Thyroid gland (tissue), 4 donors: ENCODE measurements around the gene RELA. TPM values are rescaled to one million over a fixed set of nuclear protein-coding genes. Genes with fewer than 3 reads are reported as not detected.

Source experiments
- DNase-seq, 2 donors: peaks; one replicate each; pipeline ENCODE4 v3.0.0-alpha.2; 2019
- H3K27ac ChIP-seq, 3 donors: fragments of 200-600 bp; sonication (generic); 1 replicate in 2 of 3; 2 replicates in 1 of 3; pipeline ENCODE4 v1.5.1; 2016 to 2019; ENCODE audit warnings: mild to moderate bottlenecking in 1 of 3, moderate library complexity in 1 of 3
- H3K27me3 ChIP-seq: fragments of 200-600 bp; sonication (generic); one replicate; pipeline ENCODE4 v1.5.1; 2019
- H3K36me3 ChIP-seq, 2 donors: fragments of 200-600 bp; sonication (generic); one replicate each; pipeline ENCODE4 v1.5.1; 2016 to 2019
- H3K4me1 ChIP-seq, 2 donors: fragments of 200-600 bp; sonication (generic); one replicate each; pipeline ENCODE4 v1.5.1; 2017 to 2019
- H3K4me3 ChIP-seq, 3 donors: fragments of 200-600 bp; sonication (generic); replicated peaks in 1 of 3; 1 replicate in 2 of 3; 2 replicates in 1 of 3; pipeline ENCODE4 v1.5.1; 2016; ENCODE audit warnings: mild to moderate bottlenecking in 1 of 3
- H3K9me3 ChIP-seq: fragments of 200-600 bp; sonication (generic); one replicate; pipeline ENCODE4 v1.5.1; 2017
- POLR2A ChIP-seq, 2 donors: fragments of 450-650 bp; IDR thresholded peaks; one replicate each; pipeline ENCODE4 v1.6.1; 2017; ENCODE audit warnings: antibody characterized with exemption in 2 of 2, mild to moderate bottlenecking in 2 of 2, moderate library complexity in 1 of 2
- WGBS, 2 donors: methylation state at CpG; one replicate each; pipeline ENCODE4 v1.1.5; 2017; 5-methylcytosine and 5-hydroxymethylcytosine counted together
- intact Hi-C: fragments of 100-400 bp; cut with DNase I; formaldehyde crosslinking; loops from one replicate; pipeline ENCODE4 v1.15.1; 2023
- total RNA-seq, 4 donors: library from RNA; depleted of rRNA; stranded (reverse); fragments of >200 nt; gene quantifications; one replicate each; pipeline ENCODE4 v1.2.3, GENCODE V29; 2016
- TF ChIP-seq, protein P1 (sequence below), 6 experiments: fragments of 200-600 bp in 3 of 6; fragments of 450-650 bp in 3 of 6; sonication (generic) in 3 of 6; IDR thresholded peaks; one replicate each; pipeline ENCODE4 v1.5.1; 2016 to 2019; ENCODE audit warnings: antibody characterized with exemption in 6 of 6, mild to moderate bottlenecking in 2 of 6, inconsistent platforms in 1 of 6, moderate library complexity in 1 of 6

Gene RELA
- total RNA-seq, 4 donors from 2014 or later: 40.3 to 55.8 (median 48.7) TPM

DNA sequence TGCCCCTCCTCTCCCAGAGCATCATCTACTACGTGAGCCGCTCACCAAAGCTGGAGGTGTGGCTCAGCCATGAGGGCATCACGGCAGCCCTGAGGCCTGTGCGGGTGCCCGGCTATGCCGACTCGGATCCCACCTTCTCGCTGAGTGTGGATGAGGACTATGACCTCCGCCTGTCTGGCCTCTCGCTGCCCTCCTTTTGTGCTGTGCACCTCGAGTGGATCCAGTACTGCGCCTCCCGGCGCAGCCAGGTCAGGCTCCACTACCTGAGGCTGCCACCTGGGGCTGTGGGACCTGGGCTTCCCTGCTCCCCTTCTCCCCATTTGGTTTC lies 28.6 kb downstream of the RELA start:
- Histone ChIP-seq H3K36me3 (peaks cover 51 to 59% of the 10 kb centered on the region in 2 donors), H3K27me3 (no peaks in the 10 kb centered on the region), H3K4me3 (no peak overlapping the region), H3K27ac (no peak overlapping the region), H3K4me1 (peaks cover 4 to 19% of the 10 kb centered on the region in 2 donors), H3K9me3 (no peaks in the 10 kb centered on the region)
- no peak for DNase-seq
- no peak for TF ChIP-seq POLR2A (IDR thresholded peaks at IDR 0.05)
- intact Hi-C loops: no loop called here
- WGBS, 2 donors: 91 to 98% methylated on average over 8 to 14 of the region's 14 CpGs

DNA sequence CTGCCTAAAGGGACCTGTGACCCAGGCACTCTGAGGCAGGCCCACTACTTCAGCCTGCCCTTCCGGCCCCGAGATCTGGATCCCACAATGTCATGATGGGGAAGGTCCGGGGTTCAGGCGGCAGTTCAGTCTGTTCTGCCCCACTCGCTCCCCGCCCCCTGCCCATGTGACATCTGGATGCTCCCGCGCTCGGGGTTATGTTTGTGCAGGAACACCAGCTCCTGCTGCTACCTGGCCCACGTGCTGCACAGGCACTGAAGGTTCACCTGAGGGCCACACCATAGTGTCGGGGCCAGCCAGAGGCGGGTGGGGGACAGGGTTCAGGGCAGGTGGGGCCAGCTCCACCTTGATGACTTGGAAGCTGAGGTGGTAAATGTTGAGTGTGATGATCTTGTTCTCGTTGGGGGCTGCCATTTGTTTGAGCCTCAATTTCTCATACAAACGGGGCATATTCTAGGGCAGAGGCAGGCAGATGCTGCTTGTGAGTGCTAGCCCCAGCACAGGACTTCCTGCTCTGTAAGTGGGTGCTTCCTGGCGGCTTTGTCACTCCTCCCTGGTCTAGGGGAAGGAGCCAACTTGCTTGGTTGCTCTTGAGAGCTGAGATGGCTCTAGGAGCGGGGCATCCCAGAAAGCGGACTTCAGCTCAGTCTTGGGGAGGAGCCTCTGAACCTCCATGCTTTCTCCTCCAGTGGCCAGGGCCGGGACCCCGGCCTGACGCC lies 29.2 kb downstream of the RELA start:
- Histone ChIP-seq H3K4me1 (peaks cover 4 to 14% of the 10 kb centered on the region in 2 donors), H3K4me3 (no peak overlapping the region), H3K9me3 (no peaks in the 10 kb centered on the region), H3K36me3 (peaks cover 56 to 65% of the 10 kb centered on the region in 2 donors), H3K27me3 (no peaks in the 10 kb centered on the region), H3K27ac (no peak overlapping the region)
- no peak for TF ChIP-seq POLR2A (IDR thresholded peaks at IDR 0.05)
- TF ChIP-seq, protein P1, sequence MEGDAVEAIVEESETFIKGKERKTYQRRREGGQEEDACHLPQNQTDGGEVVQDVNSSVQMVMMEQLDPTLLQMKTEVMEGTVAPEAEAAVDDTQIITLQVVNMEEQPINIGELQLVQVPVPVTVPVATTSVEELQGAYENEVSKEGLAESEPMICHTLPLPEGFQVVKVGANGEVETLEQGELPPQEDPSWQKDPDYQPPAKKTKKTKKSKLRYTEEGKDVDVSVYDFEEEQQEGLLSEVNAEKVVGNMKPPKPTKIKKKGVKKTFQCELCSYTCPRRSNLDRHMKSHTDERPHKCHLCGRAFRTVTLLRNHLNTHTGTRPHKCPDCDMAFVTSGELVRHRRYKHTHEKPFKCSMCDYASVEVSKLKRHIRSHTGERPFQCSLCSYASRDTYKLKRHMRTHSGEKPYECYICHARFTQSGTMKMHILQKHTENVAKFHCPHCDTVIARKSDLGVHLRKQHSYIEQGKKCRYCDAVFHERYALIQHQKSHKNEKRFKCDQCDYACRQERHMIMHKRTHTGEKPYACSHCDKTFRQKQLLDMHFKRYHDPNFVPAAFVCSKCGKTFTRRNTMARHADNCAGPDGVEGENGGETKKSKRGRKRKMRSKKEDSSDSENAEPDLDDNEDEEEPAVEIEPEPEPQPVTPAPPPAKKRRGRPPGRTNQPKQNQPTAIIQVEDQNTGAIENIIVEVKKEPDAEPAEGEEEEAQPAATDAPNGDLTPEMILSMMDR (IDR thresholded peaks at IDR 0.05): no peak
- intact Hi-C loops: no loop called here
- DNase-seq: no peak
- WGBS, 2 donors: 83 to 88% methylated on average over 14 to 17 of the region's 20 CpGs

DNA sequence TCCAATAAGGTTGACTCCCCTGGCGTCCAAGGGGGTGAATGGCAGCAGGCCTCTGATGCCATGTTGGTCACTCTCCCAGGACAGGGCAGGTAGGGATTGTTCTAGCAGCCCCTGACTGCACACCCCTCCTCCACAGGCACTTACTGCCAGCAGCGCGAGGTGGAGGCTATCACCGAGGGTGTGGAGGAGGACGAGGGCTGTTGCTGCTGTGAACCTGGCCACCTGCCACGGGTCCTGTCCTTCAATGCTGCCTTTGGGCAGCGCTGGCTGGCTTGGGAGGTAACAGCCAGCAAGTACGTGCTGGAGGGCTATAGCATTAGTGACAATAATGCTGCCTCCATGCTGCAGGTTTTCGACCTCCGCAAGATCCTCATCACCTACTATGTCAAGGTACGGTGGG lies 32.5 kb downstream of the RELA start:
- no peaks in the 10 kb centered on the region for H3K4me1 ChIP-seq
- peaks cover 68 to 78% of the 10 kb centered on the region in 2 donors for H3K36me3 ChIP-seq
- intact Hi-C loops: no loop called here
- no peak for DNase-seq
- TF ChIP-seq, protein P1 (IDR thresholded peaks at IDR 0.05): no peak
- TF ChIP-seq POLR2A (IDR thresholded peaks at IDR 0.05): no peak
- no peaks in the 10 kb centered on the region for H3K27me3 ChIP-seq
- H3K4me3 ChIP-seq: no peak overlapping the region
- H3K27ac ChIP-seq: no peak overlapping the region
- WGBS, 2 donors: 83 to 94% methylated on average over 3 to 11 of the region's 11 CpGs
- no peaks in the 10 kb centered on the region for H3K9me3 ChIP-seq

DNA sequence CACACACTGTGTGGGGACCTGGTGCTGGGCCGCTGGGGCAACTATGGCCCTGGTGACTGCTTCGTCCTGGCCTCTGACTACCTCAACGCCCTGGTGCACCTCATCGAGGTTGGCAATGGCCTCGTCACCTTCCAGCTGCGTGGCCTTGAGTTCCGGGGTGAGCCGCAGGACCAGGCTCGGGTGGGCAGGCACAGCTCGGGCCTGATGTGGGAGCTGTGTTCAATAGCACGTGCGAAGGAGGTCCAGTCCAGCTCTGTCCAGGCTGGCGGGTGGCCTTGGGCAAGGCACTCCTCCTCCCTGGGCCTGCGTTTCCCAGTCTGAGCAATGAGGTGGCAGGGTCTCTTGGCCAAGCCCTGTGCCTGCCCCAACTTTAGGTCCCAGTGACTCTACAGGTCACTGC lies 33.1 kb downstream of the RELA start:
- H3K4me3 ChIP-seq: no peak overlapping the region
- H3K9me3 ChIP-seq: no peaks in the 10 kb centered on the region
- no peak for DNase-seq
- TF ChIP-seq, protein P1 (IDR thresholded peaks at IDR 0.05): no peak
- no peak for TF ChIP-seq POLR2A (IDR thresholded peaks at IDR 0.05)
- peaks cover 66 to 77% of the 10 kb centered on the region in 2 donors for H3K36me3 ChIP-seq
- H3K27me3 ChIP-seq: no peaks in the 10 kb centered on the region
- H3K4me1 ChIP-seq: no peaks in the 10 kb centered on the region
- H3K27ac ChIP-seq: no peak overlapping the region
- intact Hi-C loops: no loop called here
- WGBS, 2 donors: 98 to 100% methylated on average over 1 to 11 of the region's 14 CpGs

DNA sequence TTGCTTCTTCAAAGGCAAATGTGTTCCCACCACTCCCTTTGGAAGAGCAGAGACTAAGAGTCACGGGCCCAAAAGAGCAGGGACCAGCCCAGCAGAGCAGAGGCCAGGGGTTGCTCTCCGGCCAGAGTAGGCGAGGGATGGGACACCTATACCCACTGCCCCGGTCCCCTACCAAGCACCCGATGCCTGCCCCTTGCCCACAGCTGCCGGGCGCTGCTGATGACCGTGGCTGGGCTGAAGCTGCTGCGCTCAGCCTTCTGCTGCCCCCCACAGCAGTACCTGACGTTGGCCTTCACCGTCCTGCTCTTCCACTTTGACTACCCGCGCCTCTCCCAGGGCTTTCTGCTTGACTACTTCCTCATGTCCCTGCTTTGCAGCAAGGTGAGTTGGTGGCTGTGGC lies 35.5 kb downstream of the RELA start:
- Histone ChIP-seq H3K9me3 (no peaks in the 10 kb centered on the region), H3K4me3 (no peak overlapping the region), H3K27ac (no peak overlapping the region), H3K36me3 (peaks cover 79 to 83% of the 10 kb centered on the region in 2 donors), H3K4me1 (no peaks in the 10 kb centered on the region), H3K27me3 (no peaks in the 10 kb centered on the region)
- 92 to 95% methylated on average over 13 of the region's 13 CpGs for WGBS, 2 donors
- no peak for TF ChIP-seq POLR2A (IDR thresholded peaks at IDR 0.05)
- TF ChIP-seq, protein P1 (IDR thresholded peaks at IDR 0.05): no peak
- intact Hi-C loops: no loop called here
- DNase-seq: no peak
